ENCODE results near the gene AP1S1.

The AP1S1 gene

DNA sequence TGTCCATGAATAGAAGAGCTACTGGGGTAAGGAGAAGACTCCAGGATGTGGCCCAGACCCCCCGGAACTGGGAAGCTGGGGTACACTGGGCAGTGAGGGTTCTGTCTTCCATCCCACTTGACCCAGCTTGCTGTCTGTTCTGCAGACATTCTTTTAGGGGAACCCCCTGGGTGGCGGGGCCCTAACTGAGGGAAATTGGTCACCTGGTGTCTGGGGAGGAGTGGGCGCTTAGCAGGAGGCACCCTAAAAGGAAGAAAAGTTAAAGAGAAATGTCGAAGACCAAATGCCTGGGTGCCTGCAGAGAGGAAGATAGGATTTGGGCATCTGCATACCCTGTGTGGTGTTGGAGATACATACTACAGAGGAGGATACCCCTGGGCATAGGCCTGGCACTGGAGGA lies 1.0 kb downstream of the AP1S1 start:
- ChIA-PET POLR2A (ENCODE audit: low non-redundant PET) (no interaction called here), CTCF (interaction anchor here (0.6 to 0.8 kb wide), 4 partner anchors 11 to 979 kb away, joined by 3 read pairs; no protein-coding TSS in a partner anchor)
- peak overlapping the region; percentile 87 for H3K27ac ChIP-seq
- TF ChIP-seq, protein P1, sequence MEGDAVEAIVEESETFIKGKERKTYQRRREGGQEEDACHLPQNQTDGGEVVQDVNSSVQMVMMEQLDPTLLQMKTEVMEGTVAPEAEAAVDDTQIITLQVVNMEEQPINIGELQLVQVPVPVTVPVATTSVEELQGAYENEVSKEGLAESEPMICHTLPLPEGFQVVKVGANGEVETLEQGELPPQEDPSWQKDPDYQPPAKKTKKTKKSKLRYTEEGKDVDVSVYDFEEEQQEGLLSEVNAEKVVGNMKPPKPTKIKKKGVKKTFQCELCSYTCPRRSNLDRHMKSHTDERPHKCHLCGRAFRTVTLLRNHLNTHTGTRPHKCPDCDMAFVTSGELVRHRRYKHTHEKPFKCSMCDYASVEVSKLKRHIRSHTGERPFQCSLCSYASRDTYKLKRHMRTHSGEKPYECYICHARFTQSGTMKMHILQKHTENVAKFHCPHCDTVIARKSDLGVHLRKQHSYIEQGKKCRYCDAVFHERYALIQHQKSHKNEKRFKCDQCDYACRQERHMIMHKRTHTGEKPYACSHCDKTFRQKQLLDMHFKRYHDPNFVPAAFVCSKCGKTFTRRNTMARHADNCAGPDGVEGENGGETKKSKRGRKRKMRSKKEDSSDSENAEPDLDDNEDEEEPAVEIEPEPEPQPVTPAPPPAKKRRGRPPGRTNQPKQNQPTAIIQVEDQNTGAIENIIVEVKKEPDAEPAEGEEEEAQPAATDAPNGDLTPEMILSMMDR (conservative IDR thresholded peaks at IDR 0.05; ENCODE audit: low read depth), result no peak
- DNase-seq (ENCODE audit: low spot score), result no peak

DNA sequence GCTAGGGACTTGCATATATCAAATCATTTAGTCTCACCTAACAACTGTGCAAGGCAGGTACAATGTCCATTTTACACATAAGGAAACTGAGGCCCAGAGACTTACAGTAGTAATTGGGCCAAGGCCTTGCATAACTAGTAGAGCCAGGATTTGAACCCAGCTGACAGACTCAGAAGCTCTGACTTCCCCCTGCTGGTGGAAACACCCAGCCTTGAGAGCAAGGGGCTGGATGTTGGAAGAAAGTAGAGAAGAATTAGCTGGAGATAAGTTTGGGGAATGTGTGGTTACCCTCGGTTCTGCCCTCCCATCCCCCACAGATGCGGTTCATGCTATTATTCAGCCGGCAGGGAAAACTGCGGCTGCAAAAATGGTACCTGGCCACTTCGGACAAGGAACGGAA lies 2.0 kb downstream of the AP1S1 start:
- POLR2A ChIA-PET (ENCODE audit: low non-redundant PET), result no interaction called here
- CTCF ChIA-PET, result interaction anchor here (0.6 to 2.2 kb wide), 7 partner anchors 12 to 156 kb away, joined by 3 to 9 read pairs (median 3); no protein-coding TSS in a partner anchor
- H3K27ac ChIP-seq, result peak overlapping the region; percentile 87
- no peak for DNase-seq (ENCODE audit: low spot score)
- TF ChIP-seq, protein P1 (conservative IDR thresholded peaks at IDR 0.05; ENCODE audit: low read depth), result no peak

DNA sequence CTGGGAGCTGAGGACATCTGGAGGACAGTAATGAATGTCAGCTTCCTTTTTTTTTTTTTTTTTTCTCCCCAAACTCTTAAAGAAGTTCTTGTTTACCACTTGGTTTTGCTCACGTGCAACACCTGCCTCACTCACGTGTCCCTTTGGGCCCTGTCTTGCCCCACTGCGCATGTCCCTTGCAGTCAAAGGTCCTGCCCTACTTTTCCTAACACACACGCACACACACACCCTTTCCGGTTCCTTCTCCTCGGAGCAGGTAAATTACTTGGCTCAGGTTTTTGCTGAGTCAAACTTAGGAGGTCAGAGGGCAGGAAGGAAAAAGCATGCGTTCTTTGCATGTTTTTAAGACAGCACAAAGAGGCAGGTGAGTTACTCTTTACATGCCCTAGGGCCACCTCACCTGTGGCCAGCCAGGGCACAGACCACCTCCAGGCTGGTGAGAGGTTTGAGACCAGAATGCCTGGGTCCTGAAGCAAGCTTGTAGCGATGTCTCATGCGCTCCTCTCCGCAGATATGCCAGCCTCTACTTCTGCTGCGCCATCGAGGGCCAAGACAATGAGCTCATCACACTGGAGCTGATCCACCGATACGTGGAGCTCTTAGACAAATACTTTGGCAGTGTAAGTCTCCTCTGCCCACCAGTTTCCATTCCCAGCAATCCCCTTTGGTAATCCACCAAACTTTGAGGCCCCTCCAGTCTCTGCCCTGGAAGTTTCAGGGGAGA lies 2.8 kb downstream of the AP1S1 start:
- TF ChIP-seq, protein P1 (conservative IDR thresholded peaks at IDR 0.05; ENCODE audit: low read depth), result no peak
- ChIA-PET CTCF (interaction anchor here (0.6 to 2.2 kb wide), 8 partner anchors 13 to 674 kb away, joined by 3 to 9 read pairs (median 3); partner anchors contain the start of gene NAT16), POLR2A (ENCODE audit: low non-redundant PET) (interaction anchor here (0.6 kb wide), 1 partner anchor 253 kb away, joined by 3 read pairs; no protein-coding TSS in a partner anchor)
- peak overlapping the region; percentile 87 for H3K27ac ChIP-seq
- peak; percentile 81 for DNase-seq (ENCODE audit: low spot score)

DNA sequence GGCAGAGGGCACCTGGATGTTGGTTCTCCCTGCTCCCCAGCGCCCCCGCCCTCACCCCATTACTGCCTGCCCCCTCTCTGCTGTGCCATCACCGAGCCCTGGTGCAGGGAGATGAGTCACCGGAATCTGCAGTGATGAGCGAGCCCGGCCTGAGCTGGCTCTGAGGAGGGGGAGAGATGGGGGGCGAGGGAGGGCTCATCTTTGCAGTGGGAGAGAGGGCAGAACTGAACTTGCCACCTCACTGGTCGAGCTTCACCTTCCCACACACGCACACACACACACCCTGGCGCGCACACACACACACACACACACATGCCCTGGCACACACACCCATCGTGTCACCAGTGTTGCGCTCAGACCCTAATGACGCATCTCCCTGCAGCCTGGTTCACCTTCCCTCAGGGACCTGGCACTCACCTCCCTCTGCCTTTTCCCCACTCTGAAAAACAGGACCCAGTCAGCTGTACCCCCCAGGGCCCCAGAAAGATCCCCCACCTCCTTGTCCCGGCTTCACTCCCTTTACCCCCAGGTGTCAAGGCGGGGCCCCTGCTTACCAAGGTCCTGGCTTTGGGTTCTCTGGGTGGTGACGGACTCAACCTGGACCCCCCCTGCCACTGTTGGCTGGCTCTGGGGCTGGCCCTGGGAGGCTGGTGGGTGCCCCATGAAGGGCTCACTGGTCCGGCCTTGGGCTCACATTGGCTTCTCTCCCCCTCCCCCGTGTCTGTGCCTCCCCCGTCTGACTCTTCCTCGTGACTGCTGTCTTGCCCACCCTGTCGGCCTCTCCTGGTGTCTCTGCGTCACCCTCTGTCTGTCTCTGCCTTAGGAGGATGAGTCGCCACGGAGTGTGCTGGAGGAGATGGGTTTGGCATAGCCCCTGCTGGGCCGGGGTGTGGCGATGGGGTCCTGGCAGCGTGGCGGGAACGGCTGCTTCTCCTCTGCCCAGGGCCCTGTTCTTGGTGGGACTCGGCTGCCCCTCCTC lies 5.7 kb downstream of the AP1S1 start:
- TF ChIP-seq, protein P1 (conservative IDR thresholded peaks at IDR 0.05; ENCODE audit: low read depth), result no peak
- peak; percentile 69 for DNase-seq (ENCODE audit: low spot score)
- peak overlapping the region; percentile 86 for H3K27ac ChIP-seq
- ChIA-PET CTCF (interaction anchor here (1.4 kb wide), 1 partner anchor 123 kb away, joined by 3 read pairs; no protein-coding TSS in a partner anchor), POLR2A (ENCODE audit: low non-redundant PET) (interaction anchor here (0.5 kb wide), 1 partner anchor 1137 kb away, joined by 3 read pairs; no protein-coding TSS in a partner anchor)

DNA sequence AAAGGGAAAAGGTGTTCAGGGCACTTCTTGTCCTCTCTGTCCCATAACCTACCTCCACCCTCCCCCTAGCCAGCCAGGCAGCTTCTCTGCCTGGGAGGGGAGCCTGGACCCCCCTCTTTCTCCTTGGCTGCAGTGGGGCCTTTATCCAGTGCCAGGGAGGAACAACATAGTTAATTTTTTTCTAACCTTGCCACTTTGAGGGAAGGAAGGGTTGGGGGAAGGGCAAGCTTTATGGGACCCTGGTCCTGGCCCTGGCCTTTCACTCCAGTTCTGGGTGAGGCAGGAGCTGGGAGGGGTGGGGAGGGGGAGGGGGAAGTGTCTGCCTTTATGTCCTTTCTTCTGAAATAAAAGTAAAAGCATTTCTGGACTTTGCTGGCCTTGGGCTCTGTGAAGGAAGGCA lies 6.6 kb downstream of the AP1S1 start:
- DNase-seq (ENCODE audit: low spot score), result no peak
- ChIA-PET CTCF (interaction anchor here (0.7 to 1.4 kb wide), 2 partner anchors 11 to 122 kb away, joined by 3 to 4 read pairs; no protein-coding TSS in a partner anchor), POLR2A (ENCODE audit: low non-redundant PET) (interaction anchor here (0.5 kb wide), 1 partner anchor 1138 kb away, joined by 3 read pairs; no protein-coding TSS in a partner anchor)
- TF ChIP-seq, protein P1 (conservative IDR thresholded peaks at IDR 0.05; ENCODE audit: low read depth), result no peak
- H3K27ac ChIP-seq, result peak overlapping the region; percentile 86
